IMR-90 (cell line): Measurements from ENCODE around the gene ZNF567. TPM values are rescaled to one million over a fixed set of nuclear protein-coding genes. Genes with fewer than 3 reads are reported as not detected.

Source experiments
- ATAC-seq: fragments of 200-7000 bp; cut with Tn5 transposase; 2 replicates; pipeline ENCODE4 v1.9.1; 2020; ENCODE audit warnings: low read depth, mild to moderate bottlenecking, moderate library complexity
- BruUV-seq: library from RNA; stranded (reverse); fragments of 400-500 nt; replicated peaks from 2 replicates; lab custom pipeline; 2021; lab: Mats Ljungman, UMichigan
- CTCF ChIA-PET: fragments of 300-600 bp; formaldehyde crosslinking; extraction: SDS; loops from one replicate; lab custom pipeline; 2021; ENCODE audit warnings: antibody characterized with exemption; lab: Yijun Ruan, JAX
- POLR2A ChIA-PET: fragments of 300-600 bp; sonication (Branson Sonifier 250); formaldehyde crosslinking; loops from one replicate; lab custom pipeline; 2022; ENCODE audit warnings: antibody characterized with exemption; ENCODE audit not compliant: unreplicated experiment; lab: Charles Lee
- DNase-seq: peaks from one replicate; pipeline ENCODE4 v3.0.0; 2013
- H2AFZ ChIP-seq: replicated peaks from 2 replicates; pipeline ENCODE3; 2013; ENCODE audit warnings: low read length, mild to moderate bottlenecking; ENCODE audit not compliant: poor library complexity
- H2AK5ac ChIP-seq: 2 replicates; pipeline ENCODE4 v1.6.1; 2013; ENCODE audit warnings: low read depth, low read length, inconsistent platforms
- H2AK9ac ChIP-seq: replicated peaks from 2 replicates; pipeline ENCODE3; 2013; ENCODE audit warnings: mild to moderate bottlenecking, low read depth, low read length, moderate library complexity; ENCODE audit not compliant: poor library complexity
- H2BK120ac ChIP-seq: 2 replicates; pipeline ENCODE4 v1.6.1; 2013; ENCODE audit warnings: low read depth, low read length, inconsistent platforms
- H2BK15ac ChIP-seq: 3 replicates; pipeline ENCODE4 v1.6.1; 2013; ENCODE audit warnings: low read depth, low read length, inconsistent platforms
- H2BK20ac ChIP-seq: 2 replicates; pipeline ENCODE4 v1.6.1; 2013; ENCODE audit warnings: low read depth, mild to moderate bottlenecking, inconsistent platforms, low read length, moderate library complexity
- H2BK5ac ChIP-seq: 2 replicates; pipeline ENCODE4 v1.6.1; 2013; ENCODE audit warnings: mild to moderate bottlenecking, low read depth, low read length, inconsistent platforms; ENCODE audit not compliant: poor library complexity, severe bottlenecking
- H3K14ac ChIP-seq: replicated peaks from 2 replicates; pipeline ENCODE4 v1.6.1; 2013; ENCODE audit warnings: low read depth, low read length, inconsistent platforms
- H3K18ac ChIP-seq: 2 replicates; pipeline ENCODE4 v1.6.1; 2013; ENCODE audit warnings: low read depth, low read length, control low read depth
- H3K23ac ChIP-seq: 2 replicates; pipeline ENCODE4 v1.6.1; 2013; ENCODE audit warnings: low read depth, low read length, inconsistent platforms
- H3K27ac ChIP-seq: 2 replicates; pipeline ENCODE4 v1.5.1; 2013; ENCODE audit warnings: mild to moderate bottlenecking, control low read depth, low read length; ENCODE audit not compliant: insufficient read depth
- H3K27me3 ChIP-seq: 2 replicates; pipeline ENCODE4 v1.6.1; 2013; ENCODE audit warnings: low read length; ENCODE audit not compliant: control insufficient read depth, insufficient read depth
- H3K36me3 ChIP-seq: 2 replicates; pipeline ENCODE4 v1.6.1; 2013; ENCODE audit warnings: low read length, mixed read lengths; ENCODE audit not compliant: control insufficient read depth, insufficient read depth
- H3K4ac ChIP-seq: 2 replicates; pipeline ENCODE4 v1.6.1; 2013; ENCODE audit warnings: low read depth, low read length, inconsistent platforms
- H3K4me1 ChIP-seq: 2 replicates; pipeline ENCODE4 v1.6.1; 2013; ENCODE audit warnings: low read length, mixed read lengths; ENCODE audit not compliant: control insufficient read depth, insufficient read depth
- H3K4me2 ChIP-seq: 2 replicates; pipeline ENCODE4 v1.6.1; 2013; ENCODE audit warnings: low read depth, mild to moderate bottlenecking, control low read depth, low read length, moderate library complexity
- H3K4me3 ChIP-seq: 2 replicates; pipeline ENCODE4 v1.5.1; 2013; ENCODE audit warnings: low read depth, mild to moderate bottlenecking, control low read depth, low read length, moderate library complexity; ENCODE audit not compliant: insufficient read depth
- H3K56ac ChIP-seq: 2 replicates; pipeline ENCODE4 v1.6.1; 2013; ENCODE audit warnings: low read length, inconsistent platforms; ENCODE audit not compliant: insufficient read depth; ENCODE audit errors: extremely low read depth
- H3K79me1 ChIP-seq, 2 experiments: 2 replicates each; pipeline ENCODE4 v1.6.1; 2013; ENCODE audit warnings: low read length in 2 of 2, inconsistent platforms in 1 of 2, low read depth in 1 of 2
- H3K9ac ChIP-seq: 2 replicates; pipeline ENCODE4 v1.6.1; 2013; ENCODE audit warnings: low read depth, low read length, control low read depth
- H3K9me1 ChIP-seq: 2 replicates; pipeline ENCODE4 v1.6.1; 2013; ENCODE audit warnings: low read length, inconsistent platforms; ENCODE audit not compliant: insufficient read depth
- H3K9me3 ChIP-seq: 2 replicates; pipeline ENCODE4 v1.6.1; 2013; ENCODE audit warnings: low read length; ENCODE audit not compliant: control insufficient read depth, insufficient read depth
- H4K20me1 ChIP-seq: 2 replicates; pipeline ENCODE4 v1.6.1; 2013; ENCODE audit warnings: low read length, inconsistent platforms; ENCODE audit not compliant: insufficient read depth
- H4K5ac ChIP-seq: 2 replicates; pipeline ENCODE4 v1.6.1; 2013; ENCODE audit warnings: mild to moderate bottlenecking, low read depth, low read length, control low read depth
- H4K8ac ChIP-seq, 2 experiments: 2 replicates each; pipeline ENCODE4 v1.6.1; 2013; ENCODE audit warnings: low read depth in 2 of 2, low read length in 2 of 2, control low read depth in 1 of 2, inconsistent platforms in 1 of 2
- H4K91ac ChIP-seq: 2 replicates; pipeline ENCODE4 v1.6.1; 2013; ENCODE audit warnings: low read depth, low read length, inconsistent platforms; ENCODE audit not compliant: insufficient read depth
- CEBPB ChIP-seq: IDR thresholded peaks from 2 replicates; pipeline ENCODE4 v1.6.1; 2012; ENCODE audit warnings: low read depth, low read length, improper control_type of control experiment
- CHD1 ChIP-seq: IDR thresholded peaks from 2 replicates; pipeline ENCODE4 v1.6.1; 2012; ENCODE audit warnings: low read depth, low read length, improper control_type of control experiment
- FOS ChIP-seq: fragments of 150-350 bp; IDR thresholded peaks from 2 replicates; pipeline ENCODE4 v1.6.1; 2016; ENCODE audit warnings: low read depth, low read length
- MAFK ChIP-seq: IDR thresholded peaks from 2 replicates; pipeline ENCODE4 v1.6.1; 2012; ENCODE audit warnings: low read depth, low read length, improper control_type of control experiment
- MAZ ChIP-seq: IDR thresholded peaks from 2 replicates; pipeline ENCODE4 v1.6.1; 2012; ENCODE audit warnings: low read depth, mild to moderate bottlenecking, low read length, improper control_type of control experiment, moderate library complexity, borderline replicate concordance
- NFE2L2 ChIP-seq: fragments of 150-350 bp; IDR thresholded peaks from 2 replicates; pipeline ENCODE4 v1.6.1; 2016; ENCODE audit warnings: low read depth, mild to moderate bottlenecking, low read length
- RCOR1 ChIP-seq: IDR thresholded peaks from 2 replicates; pipeline ENCODE4 v1.6.1; 2012; ENCODE audit warnings: mild to moderate bottlenecking, low read length, improper control_type of control experiment; ENCODE audit not compliant: insufficient replicate concordance
- RFX5 ChIP-seq: IDR thresholded peaks from 2 replicates; pipeline ENCODE4 v1.8.0; 2012; ENCODE audit warnings: low read depth, mild to moderate bottlenecking, low read length, moderate library complexity
- SMC3 ChIP-seq: fragments of 150-350 bp; IDR thresholded peaks from 2 replicates; pipeline ENCODE4 v1.6.1; 2016; ENCODE audit warnings: low read depth, mild to moderate bottlenecking, antibody characterized with exemption, low read length, moderate library complexity
- WGBS, 2 experiments: methylation state at CpG; one replicate each; pipeline versions ENCODE4 v1.1.5 to v1.1.7; 2013; ENCODE audit warnings: missing lambda C conversion rate in 2 of 2; ENCODE audit not compliant: insufficient read length in 1 of 2; ENCODE audit errors: extremely low coverage in 2 of 2; 5-methylcytosine and 5-hydroxymethylcytosine counted together
- dilution Hi-C: fragments of 300-500 bp; cut with HindIII; formaldehyde crosslinking; loops from one replicate; pipeline ENCODE4 v1.14.3; 2018; ENCODE audit warnings: low sequenced_read_pairs; ENCODE audit not compliant: unreplicated experiment
- in situ Hi-C: fragments of 300-500 bp; cut with MboI; formaldehyde crosslinking; loops from 3 replicates; pipeline ENCODE4 v1.14.3; 2019; ENCODE audit warnings: low sequenced_read_pairs, inconsistent platforms, mixed read lengths
- intact Hi-C: fragments of 100-400 bp; cut with micrococcal nuclease; formaldehyde crosslinking; loops from 2 replicates; pipeline ENCODE4 v1.10.0; 2022
- polyA plus RNA-seq, 3 experiments: library from polyadenylated mRNA; depleted of rRNA; stranded (reverse); fragments of >200 nt; gene quantifications; 2 replicates each; pipeline ENCODE4 v1.2.3, GENCODE V29; 2012; ENCODE audit warnings: low replicate concordance in 1 of 3
- total RNA-seq: library from RNA; depleted of rRNA; stranded (reverse); fragments of >200 nt; gene quantifications from 2 replicates; pipeline ENCODE4 v1.2.3, GENCODE V29; 2012
- TF ChIP-seq, protein P1 (sequence below): conservative IDR thresholded peaks from 2 replicates; pipeline ENCODE4 v1.5.1; 2012; ENCODE audit warnings: mild to moderate bottlenecking, low read depth, low read length, improper control_type of control experiment

ZNF567 gene
- total and polyA plus RNA-seq, 2 of the 4 experiments (the other 2 are of a cell fraction): 3.4 to 6.1 TPM

- H3K36me3 ChIP-seq: peaks cover 37% of the 10 kb centered on the region
- H4K8ac ChIP-seq: no peak overlapping the region
- H2AK5ac ChIP-seq: no peak overlapping the region
- no peak overlapping the region for H4K5ac ChIP-seq
- H3K4me2 ChIP-seq: no peak overlapping the region
- dilution Hi-C loops: no loop called here
- intact Hi-C loops: no loop called here
- H3K9ac ChIP-seq: no peak overlapping the region
- H3K14ac ChIP-seq: no peak overlapping the region
- H2BK5ac ChIP-seq: no peak overlapping the region
- ATAC-seq (no peak), DNase-seq (no peak)
- peaks cover 59% of the 10 kb centered on the region for H3K9me3 ChIP-seq
- H3K56ac ChIP-seq: no peak overlapping the region
- in situ Hi-C loops: no loop called here
- H3K9me1 ChIP-seq: no peaks in the 10 kb centered on the region
- no CpG with 5 or more reads among the region's 2 CpGs for WGBS, 2 experiments
- CTCF ChIA-PET: no interaction called here
- H3K79me1 ChIP-seq: no peaks in the 10 kb centered on the region
- H3K4ac ChIP-seq: no peak overlapping the region
- no peak overlapping the region for H3K23ac ChIP-seq
- POLR2A ChIA-PET: no interaction called here
- H3K18ac ChIP-seq: no peak overlapping the region
- H2BK120ac ChIP-seq: no peak overlapping the region
- no peak overlapping the region for H3K4me3 ChIP-seq
- H4K91ac ChIP-seq: no peak overlapping the region
- H2BK20ac ChIP-seq: no peak overlapping the region
- no peak overlapping the region for H2BK15ac ChIP-seq
- no peaks in the 10 kb centered on the region for H3K4me1 ChIP-seq
- no peak overlapping the region for H3K27ac ChIP-seq
- H3K27me3 ChIP-seq: no peaks in the 10 kb centered on the region
- H4K20me1 ChIP-seq: no peaks in the 10 kb centered on the region
- H2AK9ac ChIP-seq: no peak overlapping the region
- H2AFZ ChIP-seq: no peak overlapping the region
- no TSS peak for BruUV-seq
- TF ChIP-seq FOS: no peak
- no peak for TF ChIP-seq MAZ
- no peak for TF ChIP-seq RFX5
- no peak for TF ChIP-seq CEBPB
- TF ChIP-seq CHD1: no peak
- no peak for TF ChIP-seq MAFK
- TF ChIP-seq RCOR1: no peak
- TF ChIP-seq NFE2L2: no peak
- TF ChIP-seq, protein P1, sequence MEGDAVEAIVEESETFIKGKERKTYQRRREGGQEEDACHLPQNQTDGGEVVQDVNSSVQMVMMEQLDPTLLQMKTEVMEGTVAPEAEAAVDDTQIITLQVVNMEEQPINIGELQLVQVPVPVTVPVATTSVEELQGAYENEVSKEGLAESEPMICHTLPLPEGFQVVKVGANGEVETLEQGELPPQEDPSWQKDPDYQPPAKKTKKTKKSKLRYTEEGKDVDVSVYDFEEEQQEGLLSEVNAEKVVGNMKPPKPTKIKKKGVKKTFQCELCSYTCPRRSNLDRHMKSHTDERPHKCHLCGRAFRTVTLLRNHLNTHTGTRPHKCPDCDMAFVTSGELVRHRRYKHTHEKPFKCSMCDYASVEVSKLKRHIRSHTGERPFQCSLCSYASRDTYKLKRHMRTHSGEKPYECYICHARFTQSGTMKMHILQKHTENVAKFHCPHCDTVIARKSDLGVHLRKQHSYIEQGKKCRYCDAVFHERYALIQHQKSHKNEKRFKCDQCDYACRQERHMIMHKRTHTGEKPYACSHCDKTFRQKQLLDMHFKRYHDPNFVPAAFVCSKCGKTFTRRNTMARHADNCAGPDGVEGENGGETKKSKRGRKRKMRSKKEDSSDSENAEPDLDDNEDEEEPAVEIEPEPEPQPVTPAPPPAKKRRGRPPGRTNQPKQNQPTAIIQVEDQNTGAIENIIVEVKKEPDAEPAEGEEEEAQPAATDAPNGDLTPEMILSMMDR: no peak
- TF ChIP-seq SMC3: no peak
Measured at GRCh38 chr19:36646746-36647145, 40.7 kb upstream of the ZNF567 start.
